Frontal cortex (tissue), 1 donor: ENCODE measurements around the gene CRKL. TPM values are rescaled to one million over a fixed set of nuclear protein-coding genes. Genes with fewer than 3 reads are reported as not detected.

Experiments
- total RNA-seq: library from RNA; depleted of rRNA; stranded (reverse); fragments of >200 nt; gene quantifications from one replicate; pipeline ENCODE4 v1.2.3, GENCODE V29; 2014

Gene CRKL
- total RNA-seq, 1 donor from 2014 or later, result 53.4 TPM

Other genes starting within 250 kb of the CRKL start
- 4.5 TPM for gene SERPIND1, start 143.3 kb upstream of the CRKL start, total RNA-seq
- 67.7 TPM for gene PI4KA, start 58.6 kb upstream of the CRKL start, total RNA-seq
- gene SNAP29, start 58.4 kb upstream of the CRKL start, total RNA-seq, result 6.5 TPM
- 4.5 TPM for gene AIFM3, start 49.8 kb downstream of the CRKL start, total RNA-seq
- 37.5 TPM for gene LZTR1, start 64.9 kb downstream of the CRKL start, total RNA-seq
- gene THAP7, start 84.7 kb downstream of the CRKL start, total RNA-seq, result 22.0 TPM
- 0.41 TPM for gene P2RX6, start 97.8 kb downstream of the CRKL start, total RNA-seq
- gene SLC7A4, start 115.2 kb downstream of the CRKL start, total RNA-seq, result 2.0 TPM
- under 0.01 TPM for gene LRRC74B, start 128.5 kb downstream of the CRKL start, total RNA-seq